PC-9 (cell line): ENCODE measurements around the gene GLB1L3. TPM values are rescaled to one million over a fixed set of nuclear protein-coding genes. Genes with fewer than 3 reads are reported as not detected.

Experiments used
- BruUV-seq: library from RNA; stranded (reverse); fragments of 400-500 nt; replicated peaks from 2 replicates; lab custom pipeline; 2021; lab: Mats Ljungman, UMichigan
- CTCF ChIA-PET: fragments of 300-600 bp; sonication (Branson Sonifier 250); formaldehyde crosslinking; loops from one replicate; lab custom pipeline; 2022; ENCODE audit warnings: antibody characterized with exemption; lab: Charles Lee
- POLR2A ChIA-PET: fragments of 300-600 bp; sonication (Branson Sonifier 250); formaldehyde crosslinking; loops from one replicate; lab custom pipeline; 2022; ENCODE audit warnings: antibody characterized with exemption; ENCODE audit not compliant: unreplicated experiment; lab: Charles Lee
- DNase-seq, 2 experiments: peaks; one replicate each; pipeline versions ENCODE4 v3.0.0 to v3.0.0-alpha.2; 2015 to 2022; ENCODE audit warnings: mixed read lengths in 1 of 2
- H2AFZ ChIP-seq: fragments of 200-600 bp; sonication (generic); 2 replicates; pipeline ENCODE4 v1.8.1; 2017; ENCODE audit warnings: antibody characterized with exemption
- H3F3A ChIP-seq: fragments of 200-600 bp; sonication (generic); 2 replicates; pipeline ENCODE4 v1.8.1; 2017; ENCODE audit warnings: antibody characterized with exemption, mild to moderate bottlenecking, low read depth; ENCODE audit not compliant: insufficient read depth
- H3K27ac ChIP-seq: fragments of 200-600 bp; sonication (generic); 2 replicates; pipeline ENCODE4 v1.6.1; 2016; ENCODE audit warnings: mixed run types
- H3K27me3 ChIP-seq: fragments of 200-600 bp; sonication (generic); 2 replicates; pipeline ENCODE4 v1.6.1; 2016; ENCODE audit warnings: low read depth, mixed run types; ENCODE audit not compliant: insufficient read depth
- H3K36me3 ChIP-seq: fragments of 200-600 bp; sonication (generic); 2 replicates; pipeline ENCODE4 v1.6.1; 2016; ENCODE audit warnings: low read depth, mixed run types
- H3K4me1 ChIP-seq: fragments of 200-600 bp; sonication (generic); replicated peaks from 2 replicates; pipeline ENCODE4 v1.6.1; 2016; ENCODE audit warnings: mixed run types; ENCODE audit not compliant: insufficient read depth
- H3K4me2 ChIP-seq: fragments of 200-600 bp; sonication (generic); 2 replicates; pipeline ENCODE4 v1.6.1; 2017; ENCODE audit warnings: mixed run types
- H3K4me3 ChIP-seq: fragments of 200-600 bp; sonication (generic); 2 replicates; pipeline ENCODE4 v1.6.1; 2016; ENCODE audit warnings: mixed run types
- H3K79me2 ChIP-seq: fragments of 200-600 bp; sonication (generic); 2 replicates; pipeline ENCODE4 v1.6.1; 2017; ENCODE audit warnings: low read depth, mixed run types
- H3K9me2 ChIP-seq: fragments of 200-600 bp; sonication (generic); 2 replicates; pipeline ENCODE4 v1.8.1; 2017; ENCODE audit warnings: mild to moderate bottlenecking; ENCODE audit not compliant: insufficient read depth
- H3K9me3 ChIP-seq: fragments of 200-600 bp; sonication (generic); 2 replicates; pipeline ENCODE4 v1.8.1; 2016; ENCODE audit warnings: low read depth; ENCODE audit not compliant: insufficient read depth
- H4K20me1 ChIP-seq: fragments of 200-600 bp; sonication (generic); 2 replicates; pipeline ENCODE4 v1.8.1; 2017; ENCODE audit not compliant: insufficient read depth
- EZH2 ChIP-seq: fragments of 200-600 bp; sonication (generic); IDR thresholded peaks from 2 replicates; pipeline ENCODE4 v1.8.0; 2017; ENCODE audit warnings: antibody characterized with exemption, low read depth
- intact Hi-C: fragments of 100-400 bp; cut with micrococcal nuclease; formaldehyde crosslinking; loops from one replicate; pipeline ENCODE4 v1.10.0; 2022; ENCODE audit not compliant: unreplicated experiment
- total RNA-seq: library from RNA; stranded (reverse); gene quantifications from 2 replicates; pipeline ENCODE4 v1.2.3, GENCODE V29; 2021
- TF ChIP-seq, protein P1 (sequence below): fragments of 200-600 bp; sonication (generic); conservative IDR thresholded peaks from 2 replicates; pipeline ENCODE4 v1.6.1; 2017; ENCODE audit warnings: mixed run types, antibody characterized with exemption, mild to moderate bottlenecking, moderate library complexity

Gene GLB1L3
- total RNA-seq, 1 experiment from 2014 or later = not detected

- H4K20me1 ChIP-seq = no peaks in the 10 kb centered on the region
- H3K79me2 ChIP-seq = no peaks in the 10 kb centered on the region
- no peaks in the 10 kb centered on the region for H3K27me3 ChIP-seq
- DNase-seq = no peak
- intact Hi-C loops = no loop called here
- no peaks in the 10 kb centered on the region for H3K9me3 ChIP-seq
- H3K4me1 ChIP-seq = peaks cover 5% of the 10 kb centered on the region; the same call in 1 of the 2 replicates
- H3K4me2 ChIP-seq = no peak overlapping the region
- no peak overlapping the region for H3K4me3 ChIP-seq
- no peaks in the 10 kb centered on the region for H3F3A ChIP-seq
- no peaks in the 10 kb centered on the region; the same call in 1 of the 2 replicates for H3K36me3 ChIP-seq
- no peak overlapping the region for H3K27ac ChIP-seq
- CTCF ChIA-PET = no interaction called here
- no peak for TF ChIP-seq EZH2
- TF ChIP-seq, protein P1, sequence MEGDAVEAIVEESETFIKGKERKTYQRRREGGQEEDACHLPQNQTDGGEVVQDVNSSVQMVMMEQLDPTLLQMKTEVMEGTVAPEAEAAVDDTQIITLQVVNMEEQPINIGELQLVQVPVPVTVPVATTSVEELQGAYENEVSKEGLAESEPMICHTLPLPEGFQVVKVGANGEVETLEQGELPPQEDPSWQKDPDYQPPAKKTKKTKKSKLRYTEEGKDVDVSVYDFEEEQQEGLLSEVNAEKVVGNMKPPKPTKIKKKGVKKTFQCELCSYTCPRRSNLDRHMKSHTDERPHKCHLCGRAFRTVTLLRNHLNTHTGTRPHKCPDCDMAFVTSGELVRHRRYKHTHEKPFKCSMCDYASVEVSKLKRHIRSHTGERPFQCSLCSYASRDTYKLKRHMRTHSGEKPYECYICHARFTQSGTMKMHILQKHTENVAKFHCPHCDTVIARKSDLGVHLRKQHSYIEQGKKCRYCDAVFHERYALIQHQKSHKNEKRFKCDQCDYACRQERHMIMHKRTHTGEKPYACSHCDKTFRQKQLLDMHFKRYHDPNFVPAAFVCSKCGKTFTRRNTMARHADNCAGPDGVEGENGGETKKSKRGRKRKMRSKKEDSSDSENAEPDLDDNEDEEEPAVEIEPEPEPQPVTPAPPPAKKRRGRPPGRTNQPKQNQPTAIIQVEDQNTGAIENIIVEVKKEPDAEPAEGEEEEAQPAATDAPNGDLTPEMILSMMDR = no peak
- POLR2A ChIA-PET = no interaction called here
- H3K9me2 ChIP-seq = no peaks in the 10 kb centered on the region
- no TSS peak for BruUV-seq
- H2AFZ ChIP-seq = no peak overlapping the region
These were observed 82.1 kb downstream of the GLB1L3 start for GRCh38 chr11:134358165-134358855.

- peaks cover 5% of the 10 kb centered on the region; the same call in 1 of the 2 replicates for H3K4me1 ChIP-seq
- H3K79me2 ChIP-seq = no peaks in the 10 kb centered on the region
- H4K20me1 ChIP-seq = no peaks in the 10 kb centered on the region
- CTCF ChIA-PET = no interaction called here
- no TSS peak for BruUV-seq
- TF ChIP-seq EZH2 = no peak
- TF ChIP-seq, protein P1 = no peak
- no peaks in the 10 kb centered on the region for H3K9me2 ChIP-seq
- intact Hi-C loops = no loop called here
- POLR2A ChIA-PET = no interaction called here
- no peaks in the 10 kb centered on the region for H3K9me3 ChIP-seq
- no peak overlapping the region for H2AFZ ChIP-seq
- DNase-seq = no peak
- H3K27me3 ChIP-seq = no peaks in the 10 kb centered on the region
- H3F3A ChIP-seq = no peaks in the 10 kb centered on the region
- no peak overlapping the region for H3K4me2 ChIP-seq
- H3K4me3 ChIP-seq = no peak overlapping the region
- no peaks in the 10 kb centered on the region; the same call in 1 of the 2 replicates for H3K36me3 ChIP-seq
- no peak overlapping the region for H3K27ac ChIP-seq
These were observed 82.8 kb downstream of the GLB1L3 start for GRCh38 chr11:134358856-134359490.

- H3K27me3 ChIP-seq = no peaks in the 10 kb centered on the region
- H2AFZ ChIP-seq = no peak overlapping the region
- H3K9me2 ChIP-seq = no peaks in the 10 kb centered on the region
- no TSS peak for BruUV-seq
- ChIA-PET CTCF (no interaction called here), POLR2A (no interaction called here)
- peaks cover 5% of the 10 kb centered on the region; the same call in 1 of the 2 replicates for H3K4me1 ChIP-seq
- intact Hi-C loops = loop anchor here (5.0 kb wide), 1 partner anchor 348 kb away; no protein-coding TSS in a partner anchor
- H3K79me2 ChIP-seq = no peaks in the 10 kb centered on the region
- H4K20me1 ChIP-seq = no peaks in the 10 kb centered on the region
- no peak overlapping the region for H3K27ac ChIP-seq
- no peak for DNase-seq
- no peaks in the 10 kb centered on the region for H3F3A ChIP-seq
- no peak overlapping the region for H3K4me3 ChIP-seq
- H3K36me3 ChIP-seq = no peaks in the 10 kb centered on the region; the same call in 1 of the 2 replicates
- no peaks in the 10 kb centered on the region for H3K9me3 ChIP-seq
- TF ChIP-seq, protein P1 = no peak
- no peak for TF ChIP-seq EZH2
- no peak overlapping the region for H3K4me2 ChIP-seq
These were observed 83.5 kb downstream of the GLB1L3 start for GRCh38 chr11:134359646-134360045.
